GM20431 (cell line): ENCODE measurements around the gene RALGPS1.

Source experiments
- in situ Hi-C: fragments of 300-500 bp; cut with MseI, MboI; formaldehyde crosslinking; loops from one replicate; pipeline ENCODE4 v1.15.0; 2020; ENCODE audit warnings: low sequenced_read_pairs; ENCODE audit not compliant: unreplicated experiment

Gene RALGPS1

DNA sequence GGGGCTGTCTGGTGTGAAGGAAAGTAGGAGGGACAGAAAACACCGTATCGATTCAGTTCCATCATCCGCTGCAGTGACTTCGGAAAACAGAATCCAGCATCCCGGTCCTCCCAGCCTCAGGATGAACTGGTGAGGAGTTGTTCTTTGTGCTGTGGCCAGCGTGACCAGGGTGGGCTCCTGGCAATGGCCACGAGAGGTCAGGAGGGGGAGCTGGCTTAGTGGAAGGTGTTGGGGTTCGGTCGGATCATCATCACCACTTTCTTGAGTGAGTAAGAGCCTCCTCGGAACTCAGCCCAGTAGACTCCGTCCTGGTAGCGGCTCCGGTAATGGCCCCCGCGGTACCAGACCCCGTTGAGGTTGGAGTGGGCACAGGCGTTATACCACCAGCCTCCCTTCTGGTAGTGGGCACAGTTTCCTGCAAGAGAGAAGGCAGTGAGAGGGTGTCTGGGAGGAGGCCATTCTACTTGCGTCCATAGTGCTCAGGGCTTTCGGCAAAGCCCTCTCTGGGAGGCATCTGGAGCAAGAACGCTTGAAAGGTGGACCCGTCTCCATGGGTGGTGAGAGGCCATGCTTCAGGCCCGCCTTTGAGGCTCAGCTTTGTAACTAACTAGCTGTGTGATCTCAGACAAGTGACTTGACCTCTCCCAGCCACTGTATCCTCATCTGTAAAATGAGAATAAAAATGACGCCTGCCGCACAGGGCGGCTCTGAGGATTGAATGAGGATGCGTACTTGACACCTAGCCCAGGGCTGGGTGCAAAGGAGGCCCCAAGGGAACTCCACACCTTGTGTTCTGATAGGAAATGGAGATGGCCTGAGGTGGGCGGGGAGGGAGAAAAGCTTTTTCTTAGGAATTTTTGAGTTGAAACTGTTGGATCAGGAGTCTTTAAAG, 174.4 kb downstream of the RALGPS1 start:
- in situ Hi-C loops = no loop called here

DNA sequence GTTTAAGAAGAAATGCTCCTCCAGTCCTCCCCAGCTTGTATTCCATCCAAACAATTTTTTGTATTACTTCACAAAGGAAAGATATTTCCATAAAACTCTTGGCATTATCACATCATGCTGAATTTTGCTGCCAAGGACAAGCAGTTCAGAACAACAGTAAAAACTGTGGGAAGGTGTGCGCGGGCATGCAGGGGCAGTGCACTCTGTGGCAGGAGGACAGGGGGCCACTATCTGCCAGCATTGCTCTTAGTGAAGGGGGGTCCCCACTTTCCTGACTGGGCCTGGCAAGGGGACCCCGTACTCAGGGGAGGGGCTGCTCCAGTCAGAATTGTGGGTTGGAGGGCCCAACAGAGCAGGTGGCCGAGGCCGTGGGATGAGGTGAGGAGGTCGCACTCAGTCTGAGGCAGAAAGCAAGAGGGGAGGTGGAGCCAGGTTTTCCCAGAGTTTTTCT, 175.1 kb downstream of the RALGPS1 start:
- in situ Hi-C loops = no loop called here

DNA sequence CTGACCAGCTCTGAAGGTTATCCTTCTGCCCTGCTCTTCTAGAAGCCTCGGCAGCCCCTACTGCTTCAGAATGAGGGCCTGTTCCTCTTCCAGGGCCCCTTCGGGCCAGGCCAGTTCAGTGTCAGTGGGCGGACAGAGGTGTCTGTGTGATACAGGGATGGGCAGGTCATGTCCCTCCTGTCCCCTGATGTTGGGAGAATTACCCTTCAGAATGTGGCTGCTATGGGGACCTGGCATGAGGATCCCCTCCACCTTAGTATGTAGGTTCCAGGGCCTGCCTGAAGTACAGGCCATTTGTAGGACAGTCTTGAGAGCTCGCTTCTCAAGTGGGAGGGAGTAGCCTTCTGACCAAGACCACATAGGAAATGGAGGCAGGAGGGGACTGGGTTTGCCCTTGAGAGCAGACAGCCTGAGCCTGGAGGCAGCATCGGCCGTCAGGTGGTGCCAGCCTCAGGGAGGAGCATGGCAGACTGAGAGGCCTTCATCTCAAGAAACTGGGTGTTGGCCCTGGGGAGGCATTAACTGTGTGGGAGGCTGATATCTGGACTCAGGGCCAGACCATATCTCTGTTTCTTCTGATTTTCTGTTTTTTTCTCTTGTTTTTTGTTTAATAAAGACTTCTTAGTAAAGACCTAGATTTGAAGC, 175.9 kb downstream of the RALGPS1 start:
- in situ Hi-C loops = no loop called here

DNA sequence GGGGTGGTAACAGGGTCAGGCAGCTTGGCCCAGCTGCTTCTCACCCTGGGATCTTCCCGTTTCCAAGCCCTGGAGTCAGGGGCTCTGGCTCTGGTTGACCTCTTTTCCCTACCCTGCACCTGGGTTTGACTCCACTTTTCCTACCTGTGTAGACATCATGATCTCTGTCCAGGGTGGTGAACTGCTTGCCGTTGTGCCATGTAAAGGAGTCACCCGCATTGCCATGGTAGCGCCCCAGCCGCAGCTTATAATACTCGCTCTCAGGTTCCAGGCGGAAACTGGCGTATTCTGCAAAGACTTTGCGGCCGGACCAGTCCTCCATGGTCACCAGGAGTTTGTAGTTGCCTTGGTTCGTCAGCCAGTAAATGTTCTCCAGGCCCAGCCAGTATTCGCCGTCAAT, 176.9 kb downstream of the RALGPS1 start:
- in situ Hi-C loops = no loop called here

DNA sequence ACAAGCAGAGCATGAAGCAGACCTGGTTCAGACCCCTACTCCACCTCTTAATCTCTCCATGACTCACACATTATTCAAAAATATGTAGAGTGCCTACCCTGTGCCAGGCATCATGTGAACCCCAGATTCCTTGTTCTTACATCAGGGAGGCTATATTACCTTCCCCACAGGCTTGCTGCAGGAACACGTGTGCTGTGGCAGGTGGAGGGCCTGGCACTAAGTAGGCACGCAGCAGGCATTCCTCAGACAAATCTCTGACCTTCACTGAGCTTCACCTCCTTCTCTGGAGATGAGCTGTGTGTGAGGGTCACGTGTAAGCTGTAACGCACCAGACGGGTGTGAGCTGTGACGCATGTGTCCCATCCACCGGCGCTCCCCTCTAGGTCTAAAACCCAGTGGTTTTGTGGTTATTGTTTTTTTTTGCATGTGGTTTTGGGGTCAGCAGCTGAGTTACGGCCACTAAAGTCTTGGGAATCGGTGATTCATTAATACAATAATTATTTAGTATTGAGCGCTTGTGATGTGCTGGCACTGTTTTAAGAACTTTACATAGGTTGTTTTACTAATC, 177.5 kb downstream of the RALGPS1 start:
- in situ Hi-C loops = no loop called here

DNA sequence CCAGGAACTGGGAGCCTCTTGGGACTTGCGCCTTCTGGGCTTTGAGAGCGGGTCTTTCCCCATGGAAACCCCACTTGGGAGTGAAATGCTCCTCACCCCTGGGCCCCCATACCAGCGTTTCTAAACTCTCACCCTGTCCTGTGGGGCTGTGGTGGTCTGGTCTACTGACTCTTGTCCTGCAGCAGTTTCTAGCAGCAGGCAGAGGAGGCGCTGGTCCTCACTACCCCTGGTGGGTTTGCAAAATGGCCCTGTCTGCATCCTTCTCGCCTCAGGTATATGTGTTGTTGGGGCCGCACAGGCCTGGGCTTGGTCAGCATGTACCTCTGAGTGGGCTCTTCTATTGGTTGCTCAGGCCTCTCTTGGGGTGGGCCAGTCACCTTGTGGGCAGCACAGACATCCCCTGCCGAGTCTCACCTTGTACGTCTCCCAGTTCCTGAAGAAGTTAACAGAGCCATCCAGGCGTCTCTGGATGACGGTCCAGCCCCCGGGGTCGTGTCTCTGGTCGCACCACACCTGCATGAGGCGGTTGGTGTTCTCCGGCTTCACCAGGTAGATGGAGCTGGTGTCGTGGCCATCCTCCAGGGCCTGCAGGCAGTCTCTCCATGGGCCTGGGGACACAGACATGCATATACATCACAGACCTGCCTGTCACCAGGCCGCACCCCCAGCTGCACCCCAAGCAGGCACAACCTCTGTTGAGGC, 178.9 kb downstream of the RALGPS1 start:
- in situ Hi-C loops = no loop called here

DNA sequence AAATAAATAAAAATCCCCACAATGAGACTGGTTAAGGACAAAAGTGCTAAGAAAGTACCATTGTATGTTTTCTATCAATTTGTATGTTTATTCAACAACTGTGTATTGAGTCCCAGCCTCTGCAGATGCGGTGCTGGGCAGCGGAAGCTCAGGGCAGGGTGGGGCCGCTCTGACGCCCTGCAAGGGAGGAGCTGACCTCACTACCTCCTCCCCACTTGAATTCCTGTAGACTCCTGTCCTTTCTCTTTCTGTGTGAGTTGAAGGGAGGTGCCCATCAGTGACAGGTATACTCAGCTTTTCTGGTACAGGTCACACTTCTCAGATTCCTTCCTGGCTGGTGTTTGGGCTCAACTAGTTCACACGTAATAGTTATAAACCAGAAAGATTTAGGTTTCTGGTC, 180.8 kb downstream of the RALGPS1 start:
- in situ Hi-C loops = no loop called here

DNA sequence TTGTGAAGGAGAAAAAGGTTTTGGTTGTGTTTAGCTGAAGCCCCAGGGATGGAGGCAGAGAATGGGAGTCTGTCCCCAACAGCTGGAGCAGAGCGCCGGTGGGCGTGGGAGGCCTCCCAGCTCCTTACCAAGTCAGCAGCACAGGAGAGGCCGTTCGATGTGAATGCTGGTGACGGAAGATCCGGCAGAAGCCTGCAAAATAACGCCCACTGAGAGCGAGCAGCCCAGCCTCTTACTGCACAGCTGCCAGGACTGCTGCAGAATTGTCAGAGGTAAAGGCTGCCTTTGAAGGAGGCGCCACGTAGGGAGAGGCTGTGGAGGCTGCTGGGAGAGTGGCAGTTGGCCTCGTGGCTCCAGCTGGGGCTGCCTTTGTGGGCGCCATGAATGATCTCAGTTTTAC, 181.6 kb downstream of the RALGPS1 start:
- in situ Hi-C loops = no loop called here

DNA sequence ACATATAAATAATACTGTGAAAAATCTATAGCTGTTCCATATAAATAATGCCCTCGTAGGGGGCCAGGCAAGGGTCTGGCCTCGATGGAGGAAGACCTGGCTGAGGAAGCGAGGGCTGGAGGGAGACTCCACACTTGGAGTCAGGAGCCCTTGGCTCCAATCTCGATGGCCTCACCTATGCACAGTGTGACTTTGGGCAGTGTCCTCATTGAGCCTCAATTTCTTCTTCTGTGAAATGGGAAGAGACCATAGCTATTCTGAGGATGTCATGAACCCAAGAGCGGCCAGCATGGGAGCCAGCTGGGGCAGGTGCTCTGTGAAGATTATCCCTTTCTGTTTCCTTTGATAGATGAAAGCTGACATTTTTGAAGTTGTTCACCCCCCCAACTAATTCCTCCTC, 183.1 kb downstream of the RALGPS1 start:
- in situ Hi-C loops = no loop called here

DNA sequence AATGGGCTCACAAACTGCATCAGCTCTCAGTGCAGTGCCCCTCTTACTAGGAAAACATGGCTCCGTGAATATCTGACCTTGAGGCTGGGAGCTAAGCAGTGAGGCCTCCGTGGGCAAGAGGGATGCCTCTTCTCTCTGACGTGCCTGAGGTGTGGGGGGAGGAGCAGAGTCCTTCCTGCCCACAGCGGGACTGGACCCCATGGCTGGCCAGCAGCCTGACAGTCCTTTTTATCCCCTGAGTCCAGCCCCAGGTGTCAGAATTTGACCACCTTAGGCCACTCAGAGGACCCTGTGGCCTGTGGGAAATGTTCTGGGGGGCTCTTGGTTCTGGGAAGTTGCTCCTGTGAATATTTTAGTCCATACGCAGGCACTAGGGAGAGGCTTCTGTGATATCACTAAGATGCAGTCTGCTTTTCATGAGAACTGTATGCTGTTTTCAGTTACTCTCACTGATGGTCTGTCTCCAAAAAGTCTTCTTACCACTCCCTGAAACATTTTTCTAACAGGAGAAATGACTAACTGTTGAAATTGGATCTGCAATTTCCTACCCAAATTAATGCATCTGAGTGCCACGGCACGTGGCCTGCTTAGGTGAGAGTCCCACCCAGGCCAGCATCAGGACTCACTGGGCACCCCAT, 184.5 kb downstream of the RALGPS1 start:
- in situ Hi-C loops = no loop called here

DNA sequence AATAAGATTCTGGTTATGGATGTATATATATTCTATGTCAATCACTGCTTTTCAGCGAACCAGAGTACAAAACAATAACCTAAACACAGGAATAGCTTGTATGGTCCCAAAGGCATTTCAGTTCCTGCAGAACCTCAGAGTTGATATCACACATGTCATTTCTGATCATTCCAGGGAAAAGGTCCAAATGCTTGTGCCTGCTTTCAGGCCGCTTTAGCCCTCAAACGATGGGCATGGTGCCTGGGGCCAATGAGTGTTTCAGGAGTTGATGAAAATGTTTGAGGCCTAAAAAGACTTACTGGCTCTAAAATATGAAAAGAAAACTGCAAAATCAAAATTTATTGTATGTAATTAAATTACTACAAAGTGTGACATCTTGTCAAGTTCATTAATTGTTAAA, 185.1 kb downstream of the RALGPS1 start:
- in situ Hi-C loops = no loop called here

DNA sequence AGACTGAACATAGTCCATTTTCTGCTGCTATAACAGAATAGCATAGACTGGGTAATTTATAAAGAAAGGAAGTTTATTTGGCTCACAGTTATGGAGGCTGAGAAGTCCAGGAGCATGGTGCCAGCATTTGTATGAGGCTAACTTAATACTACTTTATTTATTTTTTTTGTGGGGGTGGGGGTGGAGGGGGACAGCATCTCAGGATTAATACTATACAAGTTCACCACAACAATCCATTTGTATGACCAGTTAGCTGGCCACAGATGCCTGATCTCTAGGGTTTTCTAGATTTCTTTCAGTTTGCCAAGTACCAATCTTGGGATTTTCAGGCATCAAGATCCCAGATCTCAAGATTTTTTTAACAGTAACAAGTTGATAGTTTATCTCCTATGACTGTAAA, 187.6 kb downstream of the RALGPS1 start:
- in situ Hi-C loops = no loop called here

DNA sequence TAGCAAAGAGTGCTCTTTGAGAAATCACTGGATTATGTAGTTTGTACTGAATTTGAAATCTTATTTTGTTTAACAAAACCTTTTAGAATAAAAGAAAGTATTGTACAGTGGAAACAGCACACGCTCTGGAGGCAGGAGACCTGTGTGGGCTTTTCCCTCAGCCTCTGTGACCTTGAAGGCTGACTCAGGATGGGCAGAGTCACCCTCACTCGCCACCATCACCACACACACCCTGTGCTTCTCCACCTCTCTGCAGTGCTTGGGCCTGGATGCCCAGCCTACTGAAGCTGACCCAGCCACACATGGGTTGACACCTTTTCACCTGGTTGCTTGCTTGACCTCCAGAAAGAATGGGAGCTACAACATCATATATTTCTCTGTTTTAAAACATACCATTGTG, 188.2 kb downstream of the RALGPS1 start:
- in situ Hi-C loops = no loop called here

DNA sequence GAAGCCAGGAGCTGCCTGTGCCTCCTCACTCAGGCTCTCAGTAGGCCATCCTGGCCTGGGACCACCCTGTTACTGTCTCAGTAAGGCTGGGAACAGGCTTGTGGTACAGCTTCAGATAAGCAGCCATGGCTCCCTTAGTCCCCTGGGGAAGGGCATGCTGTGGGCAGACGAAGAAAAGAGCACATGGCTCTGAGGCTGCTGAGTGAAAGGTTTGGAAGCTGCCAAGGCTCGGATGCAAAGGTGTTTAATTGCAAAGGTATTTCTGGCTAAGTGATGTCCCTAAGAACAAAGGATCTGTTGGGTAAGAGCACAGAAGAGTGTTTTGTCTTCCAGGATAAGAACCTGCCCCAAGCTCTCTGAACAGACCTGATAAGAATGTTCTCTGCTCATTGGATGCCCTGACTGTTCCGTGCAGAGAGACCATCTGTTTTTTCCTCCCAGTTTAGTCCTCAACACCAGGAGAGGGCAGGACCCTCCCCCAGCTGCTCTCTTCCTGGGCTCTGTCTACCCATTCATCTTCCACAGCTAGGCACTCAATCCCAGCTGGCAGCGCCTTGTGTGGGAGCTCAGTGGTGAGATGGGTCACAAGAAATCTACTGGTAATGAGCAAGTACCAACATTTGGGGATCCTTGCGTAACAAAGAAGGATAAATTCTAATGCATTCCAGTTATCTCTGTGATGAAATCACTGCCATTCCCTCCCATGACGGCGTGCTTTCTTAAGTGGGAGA, 190.2 kb downstream of the RALGPS1 start:
- in situ Hi-C loops = no loop called here

DNA sequence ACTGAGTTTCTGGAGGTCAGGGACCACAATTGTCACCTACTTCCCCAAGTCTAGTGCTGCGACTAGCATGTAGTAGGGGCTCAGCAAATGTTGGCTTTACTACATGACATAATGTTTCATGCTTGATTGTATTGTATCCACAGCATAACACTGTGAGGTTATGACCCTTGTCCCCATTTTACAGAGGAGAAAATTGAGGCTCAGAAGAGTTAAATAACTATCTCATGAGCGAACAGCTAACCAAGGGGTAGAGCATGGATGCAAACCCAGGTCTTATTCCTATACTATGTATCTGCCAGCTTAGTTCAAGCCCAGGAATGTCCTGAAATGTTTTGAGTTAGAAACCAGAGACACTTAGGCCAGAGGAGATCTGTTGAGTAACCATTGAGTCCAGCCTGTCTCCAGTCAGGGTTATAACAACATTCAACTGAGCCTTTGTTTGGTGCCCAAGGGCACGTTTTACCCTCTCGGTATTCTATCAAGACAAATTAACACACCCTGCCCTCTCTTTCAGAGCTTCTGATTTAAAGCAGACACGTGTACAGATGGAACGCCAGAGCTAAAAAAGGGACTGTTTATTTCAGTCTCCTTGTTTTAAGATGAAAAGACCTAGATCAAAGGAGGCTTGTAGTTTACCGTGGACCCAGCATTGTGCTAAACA, 191.4 kb downstream of the RALGPS1 start:
- in situ Hi-C loops = no loop called here

DNA sequence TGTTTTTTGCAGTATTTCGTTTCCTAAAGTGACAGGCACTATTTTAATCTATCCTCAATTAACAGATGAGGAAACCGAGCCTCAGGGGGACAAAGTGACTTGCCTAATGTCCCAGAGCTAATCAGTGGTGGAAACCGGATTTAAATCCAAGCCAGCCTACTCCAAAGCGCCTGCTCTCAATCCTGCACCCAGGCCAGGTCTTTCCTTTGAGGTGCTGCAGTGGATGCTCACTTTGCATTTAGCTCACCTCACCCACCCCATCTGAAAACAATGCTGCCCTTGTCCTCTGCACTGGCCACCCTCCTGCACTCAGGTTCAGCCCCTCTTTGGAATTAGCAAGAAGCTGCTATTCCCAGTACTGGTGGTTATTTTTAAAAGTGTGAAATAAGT, 191.9 kb downstream of the RALGPS1 start:
- in situ Hi-C loops = no loop called here

DNA sequence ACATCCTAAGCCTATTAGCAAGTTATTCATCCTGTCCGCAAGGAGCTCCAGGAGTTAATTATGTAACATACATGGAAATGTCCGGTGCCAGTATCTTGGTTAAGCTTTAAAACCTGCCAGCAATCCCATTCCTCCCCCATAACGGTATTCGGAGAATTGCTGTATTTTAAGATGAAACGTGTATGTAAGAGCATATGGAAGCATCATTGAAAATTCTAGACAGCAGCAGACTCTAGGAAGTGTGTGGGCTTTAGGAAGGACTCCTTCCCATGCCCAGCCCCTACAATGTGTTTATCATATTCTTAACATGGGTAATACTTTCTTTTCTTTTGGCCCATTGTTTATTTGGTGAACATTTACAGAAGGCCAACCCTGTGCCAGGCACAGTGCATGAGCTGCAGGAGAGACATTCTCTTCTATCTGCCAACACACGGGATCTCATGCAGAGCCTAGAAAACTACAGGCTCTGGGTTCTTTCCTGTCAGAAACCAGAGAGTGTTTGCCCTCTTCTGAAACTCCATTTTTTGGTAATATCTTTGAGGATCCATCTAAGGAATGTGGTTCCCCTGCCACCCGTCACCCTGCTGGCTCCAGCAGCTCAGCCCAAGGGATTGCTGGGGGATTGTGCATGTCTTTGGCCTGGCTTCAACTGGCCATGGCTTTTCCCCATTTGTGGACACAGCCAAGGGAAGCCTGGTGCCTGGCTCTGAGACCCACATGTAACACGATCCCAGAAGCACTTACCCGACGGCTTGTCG, 192.8 kb downstream of the RALGPS1 start:
- in situ Hi-C loops = no loop called here
